GM12891 (cell line): Measurements from ENCODE around the gene NOS3.
A peak's percentile ranks its signal among the peaks of the same experiment; 100 is the strongest.

Source experiments
- DNase-seq: peaks from one replicate; pipeline ENCODE4 v3.0.0; 2011; ENCODE audit warnings: low spot score; ENCODE audit not compliant: insufficient read length
- FAIRE-seq: peaks from 2 replicates; lab custom pipeline; 2011; peaks lifted over from hg19 to GRCh38; lab: Jason Lieb, UNC
- PAX5 ChIP-seq: IDR thresholded peaks from 2 replicates; pipeline ENCODE4 v1.6.1; 2011; ENCODE audit warnings: low read length, moderate library complexity, mild to moderate bottlenecking; ENCODE audit not compliant: insufficient read depth, severe bottlenecking
- POLR2A ChIP-seq: IDR thresholded peaks from 2 replicates; pipeline ENCODE4 v1.6.1; 2011; ENCODE audit warnings: low read depth, low read length, control low read depth
- POLR2AphosphoS5 ChIP-seq: IDR thresholded peaks from 2 replicates; pipeline ENCODE4 v1.6.1; 2011; ENCODE audit warnings: low read depth, low read length, control low read depth
- POU2F2 ChIP-seq: IDR thresholded peaks from 2 replicates; pipeline ENCODE4 v1.6.1; 2011; ENCODE audit warnings: low read depth, mild to moderate bottlenecking, control low read depth, low read length, moderate library complexity
- SPI1 ChIP-seq: IDR thresholded peaks from 2 replicates; pipeline ENCODE4 v1.6.1; 2011; ENCODE audit warnings: low read depth, low read length, control low read depth
- TAF1 ChIP-seq: IDR thresholded peaks from 2 replicates; pipeline ENCODE4 v1.6.1; 2011; ENCODE audit warnings: low read depth, low read length, control low read depth

Gene NOS3

GRCh38 chr7:151014950-151015349 lies 24.1 kb downstream of the NOS3 start:
- TF ChIP-seq PAX5 = no peak
- no peak for TF ChIP-seq POLR2AphosphoS5
- no peak for TF ChIP-seq POLR2A
- no peak for TF ChIP-seq POU2F2
- TF ChIP-seq SPI1 = no peak
- TF ChIP-seq TAF1 = no peak
- peak; percentile 40 for FAIRE-seq
- no peak for DNase-seq

GRCh38 chr7:151015967-151016366 lies 25.1 kb downstream of the NOS3 start:
- TF ChIP-seq POLR2A (no peak), PAX5 (no peak), SPI1 (no peak), TAF1 (no peak), POU2F2 (no peak), POLR2AphosphoS5 (no peak)
- no peak for FAIRE-seq
- DNase-seq = no peak

- no peak for FAIRE-seq
- TF ChIP-seq PAX5 (no peak), POLR2A (no peak), POLR2AphosphoS5 (no peak), TAF1 (no peak), SPI1 (no peak), POU2F2 (no peak)
- DNase-seq = no peak
These were observed 25.7 kb downstream of the NOS3 start for GRCh38 chr7:151016505-151016904.

GRCh38 chr7:151016942-151017341 lies 26.1 kb downstream of the NOS3 start:
- DNase-seq = no peak
- no peak for FAIRE-seq
- TF ChIP-seq TAF1 (no peak), SPI1 (no peak), POLR2AphosphoS5 (no peak), PAX5 (no peak), POLR2A (no peak), POU2F2 (no peak)

GRCh38 chr7:151017370-151017952 lies 26.6 kb downstream of the NOS3 start:
- TF ChIP-seq TAF1 (no peak), POU2F2 (no peak), PAX5 (no peak), POLR2AphosphoS5 (no peak), POLR2A (no peak), SPI1 (no peak)
- no peak for FAIRE-seq

GRCh38 chr7:151017953-151018420 lies 27.2 kb downstream of the NOS3 start:
- FAIRE-seq (no peak), DNase-seq (peak; percentile 82)
- TF ChIP-seq POLR2A = no peak
- TF ChIP-seq TAF1 = no peak
- TF ChIP-seq SPI1 = no peak
- TF ChIP-seq PAX5 = no peak
- TF ChIP-seq POLR2AphosphoS5 = no peak
- TF ChIP-seq POU2F2 = no peak

More at GRCh38 chr7:151017370-151017952, 26.6 kb downstream of the NOS3 start:
- no peak for DNase-seq

GRCh38 chr7:151018421-151019129 lies 27.8 kb downstream of the NOS3 start:
- DNase-seq (no peak), FAIRE-seq (peak; percentile 64)
- no peak for TF ChIP-seq TAF1
- no peak for TF ChIP-seq POLR2A
- no peak for TF ChIP-seq POU2F2
- TF ChIP-seq PAX5 = no peak
- no peak for TF ChIP-seq POLR2AphosphoS5
- no peak for TF ChIP-seq SPI1

- TF ChIP-seq TAF1 (no peak), SPI1 (no peak), POU2F2 (no peak), POLR2A (no peak), PAX5 (no peak), POLR2AphosphoS5 (no peak)
- no peak for DNase-seq
- FAIRE-seq = no peak
These were observed 28.3 kb downstream of the NOS3 start for GRCh38 chr7:151019130-151019447.

- DNase-seq = no peak
- FAIRE-seq = no peak
- TF ChIP-seq SPI1 (no peak), POLR2AphosphoS5 (no peak), TAF1 (no peak), PAX5 (no peak), POLR2A (no peak), POU2F2 (no peak)
These were observed 29.4 kb downstream of the NOS3 start for GRCh38 chr7:151020231-151020630.
